ENCODE data around the gene ZFAND3.

DNA sequence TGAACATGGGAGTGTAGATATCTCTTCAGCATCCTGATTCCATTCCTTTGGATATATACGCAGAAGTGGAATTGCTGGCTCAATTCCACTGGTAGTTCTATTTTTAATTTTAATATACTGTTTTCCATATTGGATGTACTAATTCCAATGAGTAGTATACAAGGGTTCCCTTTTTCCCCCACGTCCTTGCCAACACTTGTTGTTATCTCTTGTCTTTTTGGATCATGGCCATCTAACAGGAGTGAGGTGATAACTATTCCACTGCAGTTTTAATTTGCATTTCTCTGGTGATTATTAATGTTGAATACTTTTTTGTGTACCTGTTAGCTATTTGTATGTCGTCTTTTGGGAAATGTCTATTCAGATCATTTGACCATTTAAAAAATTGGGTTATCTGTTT lies 91.5 kb downstream of the ZFAND3 start:
- TF ChIP-seq, protein P1, sequence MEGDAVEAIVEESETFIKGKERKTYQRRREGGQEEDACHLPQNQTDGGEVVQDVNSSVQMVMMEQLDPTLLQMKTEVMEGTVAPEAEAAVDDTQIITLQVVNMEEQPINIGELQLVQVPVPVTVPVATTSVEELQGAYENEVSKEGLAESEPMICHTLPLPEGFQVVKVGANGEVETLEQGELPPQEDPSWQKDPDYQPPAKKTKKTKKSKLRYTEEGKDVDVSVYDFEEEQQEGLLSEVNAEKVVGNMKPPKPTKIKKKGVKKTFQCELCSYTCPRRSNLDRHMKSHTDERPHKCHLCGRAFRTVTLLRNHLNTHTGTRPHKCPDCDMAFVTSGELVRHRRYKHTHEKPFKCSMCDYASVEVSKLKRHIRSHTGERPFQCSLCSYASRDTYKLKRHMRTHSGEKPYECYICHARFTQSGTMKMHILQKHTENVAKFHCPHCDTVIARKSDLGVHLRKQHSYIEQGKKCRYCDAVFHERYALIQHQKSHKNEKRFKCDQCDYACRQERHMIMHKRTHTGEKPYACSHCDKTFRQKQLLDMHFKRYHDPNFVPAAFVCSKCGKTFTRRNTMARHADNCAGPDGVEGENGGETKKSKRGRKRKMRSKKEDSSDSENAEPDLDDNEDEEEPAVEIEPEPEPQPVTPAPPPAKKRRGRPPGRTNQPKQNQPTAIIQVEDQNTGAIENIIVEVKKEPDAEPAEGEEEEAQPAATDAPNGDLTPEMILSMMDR (conservative IDR thresholded peaks at IDR 0.05 in 1 of 2, IDR thresholded peaks at IDR 0.05 in 1 of 2; ENCODE audit: low read depth in 1 of 2, low read length in 2 of 2) = no peak
- no peak for TF ChIP-seq EZH2 (IDR thresholded peaks at IDR 0.05; ENCODE audit: low read length, missing control alignments)

All from fibroblast of lung (primary cell).